HUES48 (cell line): ENCODE data around the gene MICAL3.
A peak's percentile ranks its signal among the peaks of the same experiment; 100 is the strongest.

ENCODE experiments used
- H3K27ac ChIP-seq: one replicate; pipeline ENCODE4 v1.7.0; 2013; ENCODE audit warnings: low read depth, low read length, inconsistent platforms
- H3K27me3 ChIP-seq: 2 replicates; pipeline ENCODE4 v1.6.1; 2013; ENCODE audit warnings: mild to moderate bottlenecking, low read length; ENCODE audit not compliant: control insufficient read depth, insufficient read depth
- H3K36me3 ChIP-seq: 2 replicates; pipeline ENCODE4 v1.6.1; 2013; ENCODE audit warnings: low read length; ENCODE audit not compliant: control insufficient read depth, insufficient read depth
- H3K4me1 ChIP-seq: 2 replicates; pipeline ENCODE4 v1.6.1; 2013; ENCODE audit warnings: mild to moderate bottlenecking, low read length; ENCODE audit not compliant: control insufficient read depth, insufficient read depth
- H3K4me3 ChIP-seq: 2 replicates; pipeline ENCODE4 v1.5.1; 2013; ENCODE audit warnings: mild to moderate bottlenecking, low read depth, low read length
- H3K9ac ChIP-seq: 2 replicates; pipeline ENCODE4 v1.6.1; 2013; ENCODE audit warnings: mild to moderate bottlenecking, low read depth, low read length, moderate library complexity
- H3K9me3 ChIP-seq: 2 replicates; pipeline ENCODE4 v1.6.1; 2013; ENCODE audit warnings: low read length; ENCODE audit not compliant: control insufficient read depth, insufficient read depth

The MICAL3 gene

DNA sequence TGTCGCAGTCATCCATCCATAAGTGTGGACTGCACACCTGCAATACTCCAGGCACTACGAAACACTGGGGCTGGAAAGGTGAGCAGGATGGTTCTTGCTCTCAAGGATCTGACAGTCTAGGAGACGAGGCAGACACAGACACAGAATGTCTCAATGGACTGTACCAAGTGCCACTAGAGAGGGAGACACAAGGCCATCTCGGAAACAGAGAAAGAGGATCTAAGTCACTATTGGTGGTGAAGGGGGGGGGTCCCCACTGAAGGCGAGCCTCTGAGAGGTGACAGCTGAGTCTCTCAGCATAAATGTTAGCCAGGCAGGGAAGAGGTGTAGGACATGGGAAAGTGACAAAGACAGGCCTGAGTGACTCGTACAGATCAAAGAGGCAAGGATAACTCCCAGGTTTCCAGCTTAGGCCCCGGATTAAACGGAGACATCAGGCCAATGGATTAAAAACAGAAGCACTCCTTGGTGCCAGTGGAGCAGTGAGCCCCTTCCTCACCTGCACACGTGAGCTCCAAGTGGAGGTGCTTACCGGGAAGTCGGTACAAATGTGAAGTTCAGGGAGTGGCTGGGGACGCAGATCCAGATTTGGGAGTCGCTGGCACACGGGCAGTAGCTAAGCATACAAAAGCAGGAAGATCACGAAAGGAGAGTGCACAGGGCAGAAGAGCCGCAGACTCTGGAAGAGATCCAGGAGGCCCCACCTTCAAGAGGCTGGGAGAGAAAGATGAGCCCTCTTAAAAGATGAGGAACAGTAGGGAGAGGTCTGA lies 117.2 kb downstream of the MICAL3 start:
- Histone ChIP-seq H3K27me3 (no peaks in the 10 kb centered on the region), H3K27ac (no peak overlapping the region), H3K9me3 (no peaks in the 10 kb centered on the region), H3K36me3 (peaks cover 32% of the 10 kb centered on the region), H3K9ac (no peak overlapping the region), H3K4me3 (no peak overlapping the region), H3K4me1 (peaks cover 23% of the 10 kb centered on the region)

DNA sequence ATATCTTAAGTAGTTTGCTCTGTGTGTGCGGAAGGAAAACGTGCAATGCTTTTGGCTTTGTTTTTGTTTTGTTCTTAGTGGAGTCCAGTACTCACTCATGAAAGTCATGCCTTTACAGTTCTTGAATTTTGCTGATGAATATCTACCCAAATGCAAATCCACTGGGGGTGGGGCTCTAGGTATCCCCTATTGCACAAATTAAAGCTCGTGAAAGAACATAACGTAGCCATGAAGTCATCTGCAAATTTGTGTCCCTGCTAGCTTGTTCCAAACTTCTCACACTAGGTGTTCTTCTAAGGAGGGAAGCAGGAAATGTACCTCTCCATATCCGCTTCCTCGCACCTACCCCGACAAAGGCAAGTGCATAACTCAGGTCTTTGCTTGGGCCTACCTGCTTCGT lies 118.9 kb downstream of the MICAL3 start:
- no peaks in the 10 kb centered on the region for H3K9me3 ChIP-seq

DNA sequence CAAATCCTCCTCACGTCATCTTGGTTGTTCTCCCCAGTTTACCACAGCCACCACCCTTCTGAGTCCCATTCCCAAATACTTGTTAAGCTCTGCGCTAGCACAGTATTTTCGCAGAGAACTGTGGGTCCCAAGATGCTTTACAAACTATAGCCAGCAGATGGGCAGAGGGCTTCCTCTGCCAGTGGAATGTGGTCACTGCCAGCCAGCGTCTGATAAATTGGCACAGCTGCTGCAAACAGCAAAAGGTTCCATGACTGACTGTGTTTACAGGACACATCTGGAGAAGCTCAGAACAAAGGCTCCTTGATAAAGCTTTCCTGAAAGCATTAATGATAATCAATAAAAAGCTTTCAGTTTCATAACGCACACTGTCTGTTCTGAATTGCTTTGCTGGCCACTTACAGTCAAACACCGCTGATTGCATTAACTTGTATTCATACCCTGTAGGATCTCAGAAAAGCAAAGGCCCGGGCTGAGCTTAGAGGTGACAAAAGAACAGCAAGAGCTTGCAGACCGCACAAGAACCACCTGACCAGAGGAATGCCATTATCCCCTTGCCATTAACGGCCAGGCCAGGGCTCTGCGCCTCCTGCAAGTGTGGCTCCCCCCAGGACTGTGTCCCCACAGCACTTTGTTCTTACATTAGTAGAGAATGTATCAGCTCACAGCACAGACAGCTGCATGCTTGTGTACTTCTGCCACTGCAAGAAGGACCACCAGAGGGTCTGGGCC lies 120.6 kb downstream of the MICAL3 start:
- no peak overlapping the region for H3K4me3 ChIP-seq
- no peak overlapping the region for H3K9ac ChIP-seq
- H3K9me3 ChIP-seq = no peaks in the 10 kb centered on the region
- peaks cover 49% of the 10 kb centered on the region for H3K36me3 ChIP-seq
- H3K27me3 ChIP-seq = no peaks in the 10 kb centered on the region
- H3K4me1 ChIP-seq = peaks cover 13% of the 10 kb centered on the region
- peak overlapping the region; percentile 52 for H3K27ac ChIP-seq

More for the DNA sequence above, 118.9 kb downstream of the MICAL3 start:
- Histone ChIP-seq H3K4me1 (peaks cover 14% of the 10 kb centered on the region), H3K9ac (no peak overlapping the region), H3K4me3 (no peak overlapping the region), H3K27me3 (no peaks in the 10 kb centered on the region), H3K36me3 (peaks cover 40% of the 10 kb centered on the region), H3K27ac (no peak overlapping the region)

- Histone ChIP-seq H3K9me3 (no peaks in the 10 kb centered on the region), H3K36me3 (peaks cover 57% of the 10 kb centered on the region), H3K27ac (no peak overlapping the region), H3K4me3 (no peak overlapping the region), H3K9ac (no peak overlapping the region), H3K27me3 (no peaks in the 10 kb centered on the region), H3K4me1 (peaks cover 13% of the 10 kb centered on the region)
These were observed 121.4 kb downstream of the MICAL3 start for GRCh38 chr22:17902960-17903359.

GRCh38 chr22:17898375-17898774 lies 126.0 kb downstream of the MICAL3 start:
- Histone ChIP-seq H3K4me3 (no peak overlapping the region), H3K36me3 (peaks cover 54% of the 10 kb centered on the region), H3K27ac (no peak overlapping the region), H3K9ac (no peak overlapping the region), H3K27me3 (no peaks in the 10 kb centered on the region), H3K9me3 (no peaks in the 10 kb centered on the region), H3K4me1 (peaks cover 2% of the 10 kb centered on the region; the same call in 1 of the 2 replicates)

GRCh38 chr22:17897858-17898257 lies 126.5 kb downstream of the MICAL3 start:
- Histone ChIP-seq H3K4me1 (no peaks in the 10 kb centered on the region), H3K27me3 (no peaks in the 10 kb centered on the region), H3K36me3 (peaks cover 57% of the 10 kb centered on the region), H3K4me3 (no peak overlapping the region), H3K9ac (no peak overlapping the region), H3K27ac (no peak overlapping the region), H3K9me3 (no peaks in the 10 kb centered on the region)

GRCh38 chr22:17897426-17897825 lies 126.9 kb downstream of the MICAL3 start:
- H3K27ac ChIP-seq = no peak overlapping the region

DNA sequence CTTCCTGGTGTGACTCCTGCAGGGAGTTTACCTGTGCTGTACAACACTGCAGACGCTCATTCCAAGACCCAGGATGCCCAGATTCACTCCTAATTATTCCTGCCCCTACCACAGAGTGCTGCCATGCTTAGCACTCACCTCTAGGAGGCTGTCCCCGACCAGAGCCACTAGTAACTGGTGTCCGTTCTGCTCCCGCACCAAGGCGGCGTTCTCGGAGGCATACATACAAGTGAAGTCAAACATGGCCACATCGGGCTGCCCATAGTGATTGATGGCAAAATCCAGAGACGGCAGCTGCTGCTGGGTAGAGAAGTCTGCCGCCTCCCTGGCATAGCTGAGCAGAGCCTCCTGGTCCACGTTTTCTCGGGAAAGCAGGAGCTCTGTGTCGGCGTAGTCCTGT lies 127.8 kb downstream of the MICAL3 start:
- no peak overlapping the region for H3K4me3 ChIP-seq
- peaks cover 51% of the 10 kb centered on the region for H3K36me3 ChIP-seq
- no peaks in the 10 kb centered on the region for H3K27me3 ChIP-seq
- H3K4me1 ChIP-seq = no peaks in the 10 kb centered on the region
- no peaks in the 10 kb centered on the region for H3K9me3 ChIP-seq
- no peak overlapping the region for H3K9ac ChIP-seq
- H3K27ac ChIP-seq = no peak overlapping the region

More at GRCh38 chr22:17897426-17897825, 126.9 kb downstream of the MICAL3 start:
- Histone ChIP-seq H3K36me3 (peaks cover 57% of the 10 kb centered on the region), H3K9ac (no peak overlapping the region), H3K4me3 (no peak overlapping the region), H3K27me3 (no peaks in the 10 kb centered on the region), H3K4me1 (no peaks in the 10 kb centered on the region), H3K9me3 (no peaks in the 10 kb centered on the region)

DNA sequence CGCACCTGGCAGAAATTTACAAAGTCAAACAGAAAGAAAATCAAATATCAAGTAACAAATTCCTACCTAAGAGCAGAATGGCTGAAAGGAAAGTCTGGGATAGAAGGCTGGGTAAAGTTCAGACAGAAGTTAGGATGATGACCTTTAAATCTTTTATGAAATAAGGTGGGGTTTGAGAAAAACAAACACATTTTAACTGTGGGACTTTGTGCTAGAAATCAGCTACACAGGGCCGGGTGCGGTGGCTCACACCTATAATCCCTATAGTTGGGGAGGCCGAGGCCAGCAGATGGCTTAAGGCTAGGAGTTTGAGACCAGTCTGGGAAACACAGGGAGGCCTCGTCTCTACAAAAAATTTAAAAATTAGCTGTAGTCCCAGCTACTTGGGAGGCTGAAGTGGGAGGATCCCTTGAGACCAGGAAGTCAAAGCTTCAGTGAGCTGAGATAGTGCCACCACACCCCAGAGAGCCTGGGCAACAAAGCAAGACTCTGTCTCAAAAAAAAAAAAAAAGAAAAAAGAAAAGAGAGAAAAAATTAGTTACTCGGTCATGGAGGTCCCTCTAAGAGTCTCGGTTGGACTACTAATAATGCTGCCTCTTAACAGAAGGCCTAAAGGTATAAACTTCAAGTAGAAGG lies 130.3 kb downstream of the MICAL3 start:
- no peak overlapping the region for H3K27ac ChIP-seq

GRCh38 chr22:17892376-17892775 lies 132.0 kb downstream of the MICAL3 start:
- no peaks in the 10 kb centered on the region for H3K4me1 ChIP-seq
- H3K4me3 ChIP-seq = no peak overlapping the region
- no peaks in the 10 kb centered on the region for H3K9me3 ChIP-seq
- peaks cover 60% of the 10 kb centered on the region for H3K36me3 ChIP-seq
- no peaks in the 10 kb centered on the region for H3K27me3 ChIP-seq
- no peak overlapping the region for H3K27ac ChIP-seq
- H3K9ac ChIP-seq = no peak overlapping the region

More for the DNA sequence above, 130.3 kb downstream of the MICAL3 start:
- Histone ChIP-seq H3K36me3 (peaks cover 55% of the 10 kb centered on the region), H3K27me3 (no peaks in the 10 kb centered on the region), H3K4me3 (no peak overlapping the region), H3K9ac (no peak overlapping the region), H3K9me3 (no peaks in the 10 kb centered on the region), H3K4me1 (no peaks in the 10 kb centered on the region)
